Neutrophil (primary cell): ENCODE data around the gene ARFIP2.

Source experiments
- H3K27ac ChIP-seq: fragments of 200-600 bp; sonication (generic); 2 replicates; pipeline ENCODE4 v1.5.1; 2016; ENCODE audit warnings: mild to moderate bottlenecking, moderate library complexity
- H3K27me3 ChIP-seq: fragments of 200-600 bp; sonication (generic); 2 replicates; pipeline ENCODE4 v1.6.0; 2016; ENCODE audit warnings: mild to moderate bottlenecking
- H3K36me3 ChIP-seq: fragments of 200-600 bp; sonication (generic); 2 replicates; pipeline ENCODE4 v1.5.1; 2017
- H3K4me1 ChIP-seq, 2 experiments: fragments of 200-600 bp in 1 of 2; sonication (generic) in 1 of 2; 1 replicate in 1 of 2; 2 replicates in 1 of 2; pipeline versions ENCODE4 v1.5.1 to v1.6.1; 2013 to 2016; ENCODE audit warnings: low read depth in 1 of 2, low read length in 1 of 2, mild to moderate bottlenecking in 1 of 2, moderate library complexity in 1 of 2; ENCODE audit not compliant: control insufficient read depth in 1 of 2, insufficient read depth in 1 of 2
- H3K4me3 ChIP-seq, 2 experiments: fragments of 200-600 bp in 1 of 2; sonication (generic) in 1 of 2; 1 replicate in 1 of 2; 2 replicates in 1 of 2; pipeline ENCODE4 v1.5.1; 2013 to 2016; ENCODE audit warnings: low read depth in 1 of 2, low read length in 1 of 2, mild to moderate bottlenecking in 1 of 2, moderate library complexity in 1 of 2
- H3K9me3 ChIP-seq: fragments of 200-600 bp; sonication (generic); 2 replicates; pipeline ENCODE4 v1.5.1; 2016
- TF ChIP-seq, protein P1 (sequence below): fragments of 200-600 bp; sonication (generic); IDR thresholded peaks from 2 replicates; pipeline ENCODE4 v1.5.1; 2016; ENCODE audit warnings: antibody characterized with exemption

The ARFIP2 gene

DNA sequence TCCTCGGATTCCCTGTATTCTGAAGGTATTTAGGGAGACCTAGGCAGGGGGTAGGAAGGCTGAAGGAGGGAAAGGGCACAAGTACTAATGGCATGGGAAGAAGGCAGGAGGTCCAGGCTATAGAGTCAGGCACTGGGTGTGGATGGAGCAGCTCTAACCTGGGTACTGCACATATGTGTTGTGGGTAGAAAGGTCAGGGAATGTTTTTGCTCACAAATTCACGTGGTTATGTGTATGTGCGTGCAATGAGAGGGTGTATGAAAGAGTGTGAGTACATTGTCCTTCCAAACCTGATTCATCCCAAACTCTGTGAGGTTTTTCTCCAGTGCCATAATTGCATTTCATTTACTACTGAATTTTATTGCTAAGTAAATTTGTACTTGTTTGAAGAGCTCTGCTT lies 39.1 kb upstream of the ARFIP2 start:
- Histone ChIP-seq H3K36me3 (peaks cover 9% of the 10 kb centered on the region), H3K9me3 (no peaks in the 10 kb centered on the region), H3K4me1 (no peaks in the 10 kb centered on the region), H3K27ac (no peak overlapping the region), H3K27me3 (no peaks in the 10 kb centered on the region), H3K4me3 (no peak overlapping the region)
- TF ChIP-seq, protein P1, sequence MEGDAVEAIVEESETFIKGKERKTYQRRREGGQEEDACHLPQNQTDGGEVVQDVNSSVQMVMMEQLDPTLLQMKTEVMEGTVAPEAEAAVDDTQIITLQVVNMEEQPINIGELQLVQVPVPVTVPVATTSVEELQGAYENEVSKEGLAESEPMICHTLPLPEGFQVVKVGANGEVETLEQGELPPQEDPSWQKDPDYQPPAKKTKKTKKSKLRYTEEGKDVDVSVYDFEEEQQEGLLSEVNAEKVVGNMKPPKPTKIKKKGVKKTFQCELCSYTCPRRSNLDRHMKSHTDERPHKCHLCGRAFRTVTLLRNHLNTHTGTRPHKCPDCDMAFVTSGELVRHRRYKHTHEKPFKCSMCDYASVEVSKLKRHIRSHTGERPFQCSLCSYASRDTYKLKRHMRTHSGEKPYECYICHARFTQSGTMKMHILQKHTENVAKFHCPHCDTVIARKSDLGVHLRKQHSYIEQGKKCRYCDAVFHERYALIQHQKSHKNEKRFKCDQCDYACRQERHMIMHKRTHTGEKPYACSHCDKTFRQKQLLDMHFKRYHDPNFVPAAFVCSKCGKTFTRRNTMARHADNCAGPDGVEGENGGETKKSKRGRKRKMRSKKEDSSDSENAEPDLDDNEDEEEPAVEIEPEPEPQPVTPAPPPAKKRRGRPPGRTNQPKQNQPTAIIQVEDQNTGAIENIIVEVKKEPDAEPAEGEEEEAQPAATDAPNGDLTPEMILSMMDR: no peak

DNA sequence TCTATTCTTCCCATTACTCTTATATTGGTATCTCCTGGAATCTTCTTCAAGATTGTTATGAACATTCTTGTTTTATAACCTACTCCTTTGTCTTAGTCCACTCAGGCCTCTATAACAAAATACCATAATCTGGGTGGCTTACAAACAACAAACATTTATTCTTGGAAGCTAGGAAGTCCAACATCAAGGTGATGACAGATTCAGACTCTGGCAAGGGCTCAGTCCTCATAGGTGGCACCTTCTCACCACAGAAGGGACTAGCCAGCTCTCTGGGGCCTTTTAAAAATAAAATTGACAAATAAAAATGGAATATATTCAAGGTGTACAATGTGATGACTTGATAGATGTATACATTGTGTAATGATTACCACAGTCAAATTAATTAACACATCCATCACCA lies 35.7 kb upstream of the ARFIP2 start:
- Histone ChIP-seq H3K4me3 (no peak overlapping the region), H3K36me3 (peaks cover 9% of the 10 kb centered on the region), H3K27me3 (no peaks in the 10 kb centered on the region), H3K9me3 (no peaks in the 10 kb centered on the region), H3K4me1 (no peaks in the 10 kb centered on the region), H3K27ac (no peak overlapping the region)
- TF ChIP-seq, protein P1: no peak

DNA sequence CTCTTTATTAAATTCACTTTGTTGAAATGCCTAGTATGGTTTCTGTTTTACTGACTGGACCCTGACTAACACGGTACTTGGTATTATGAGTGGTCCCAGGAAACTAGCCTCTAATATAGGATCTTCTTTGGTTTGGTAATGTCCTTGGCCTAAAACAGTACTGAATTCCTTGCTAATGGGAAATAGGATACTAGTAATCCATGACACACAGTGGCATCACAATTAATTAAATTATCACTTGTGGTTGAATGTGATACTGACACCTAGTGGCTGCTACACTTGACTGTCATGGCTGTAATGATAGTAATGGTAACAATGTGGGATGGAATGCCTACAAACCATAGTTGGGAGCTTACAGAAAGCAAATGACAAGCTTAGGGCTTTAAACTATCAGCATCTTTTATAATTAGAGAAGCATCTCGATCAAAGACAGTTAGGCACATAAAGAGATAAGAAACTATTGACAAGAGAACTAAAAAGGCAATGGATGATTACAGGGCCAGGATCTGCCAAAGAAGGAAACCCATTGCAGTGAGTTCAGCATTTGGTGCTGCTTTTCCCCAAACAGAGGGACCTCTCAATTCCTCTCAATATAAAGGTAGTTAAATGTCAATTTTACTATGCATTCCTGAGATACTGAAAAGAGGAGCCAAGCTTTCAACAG lies 24.6 kb upstream of the ARFIP2 start:
- Histone ChIP-seq H3K27me3 (no peaks in the 10 kb centered on the region), H3K36me3 (peaks cover 8% of the 10 kb centered on the region), H3K9me3 (no peaks in the 10 kb centered on the region), H3K27ac (no peak overlapping the region), H3K4me3 (no peak overlapping the region), H3K4me1 (no peaks in the 10 kb centered on the region)
- TF ChIP-seq, protein P1: no peak

DNA sequence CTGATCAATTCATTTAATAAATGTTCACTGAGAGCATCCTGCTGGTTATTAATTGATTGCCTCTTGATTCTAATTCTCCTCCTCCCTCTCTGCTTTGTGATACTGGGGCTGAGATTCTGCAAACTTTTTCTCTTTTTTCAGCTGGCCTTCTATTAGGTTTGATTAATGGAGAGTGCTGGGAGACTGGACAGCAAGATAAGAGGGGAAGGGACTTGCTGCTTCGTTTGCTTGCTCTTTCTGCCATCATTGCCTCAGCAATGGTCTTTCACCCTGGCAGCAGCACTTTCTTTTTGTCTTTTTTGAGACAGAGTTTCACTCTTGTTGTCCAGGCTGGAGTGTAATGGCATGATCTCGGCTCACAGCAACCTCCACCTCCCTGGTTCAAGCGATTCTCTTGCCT lies 23.0 kb upstream of the ARFIP2 start:
- peaks cover 8% of the 10 kb centered on the region for H3K36me3 ChIP-seq
- no peak overlapping the region for H3K4me3 ChIP-seq
- H3K9me3 ChIP-seq: no peaks in the 10 kb centered on the region
- H3K27me3 ChIP-seq: no peaks in the 10 kb centered on the region
- TF ChIP-seq, protein P1: no peak
- H3K4me1 ChIP-seq: no peaks in the 10 kb centered on the region
- H3K27ac ChIP-seq: no peak overlapping the region

- Histone ChIP-seq H3K27me3 (no peaks in the 10 kb centered on the region), H3K4me3 (no peak overlapping the region), H3K9me3 (no peaks in the 10 kb centered on the region), H3K36me3 (peaks cover 16% of the 10 kb centered on the region), H3K27ac (no peak overlapping the region), H3K4me1 (no peaks in the 10 kb centered on the region)
- TF ChIP-seq, protein P1: no peak
Observed at GRCh38 chr11:6502382-6502781, 21.3 kb upstream of the ARFIP2 start.
